Measurements from ENCODE around the gene CBY1.

GRCh38 chr22:38655519-38656255 lies 751 bp upstream of the CBY1 start:
- TF ChIP-seq, protein P1, sequence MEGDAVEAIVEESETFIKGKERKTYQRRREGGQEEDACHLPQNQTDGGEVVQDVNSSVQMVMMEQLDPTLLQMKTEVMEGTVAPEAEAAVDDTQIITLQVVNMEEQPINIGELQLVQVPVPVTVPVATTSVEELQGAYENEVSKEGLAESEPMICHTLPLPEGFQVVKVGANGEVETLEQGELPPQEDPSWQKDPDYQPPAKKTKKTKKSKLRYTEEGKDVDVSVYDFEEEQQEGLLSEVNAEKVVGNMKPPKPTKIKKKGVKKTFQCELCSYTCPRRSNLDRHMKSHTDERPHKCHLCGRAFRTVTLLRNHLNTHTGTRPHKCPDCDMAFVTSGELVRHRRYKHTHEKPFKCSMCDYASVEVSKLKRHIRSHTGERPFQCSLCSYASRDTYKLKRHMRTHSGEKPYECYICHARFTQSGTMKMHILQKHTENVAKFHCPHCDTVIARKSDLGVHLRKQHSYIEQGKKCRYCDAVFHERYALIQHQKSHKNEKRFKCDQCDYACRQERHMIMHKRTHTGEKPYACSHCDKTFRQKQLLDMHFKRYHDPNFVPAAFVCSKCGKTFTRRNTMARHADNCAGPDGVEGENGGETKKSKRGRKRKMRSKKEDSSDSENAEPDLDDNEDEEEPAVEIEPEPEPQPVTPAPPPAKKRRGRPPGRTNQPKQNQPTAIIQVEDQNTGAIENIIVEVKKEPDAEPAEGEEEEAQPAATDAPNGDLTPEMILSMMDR (conservative IDR thresholded peaks at IDR 0.05; ENCODE audit: low read depth, low read length): no peak
- TF ChIP-seq EZH2 (IDR thresholded peaks at IDR 0.05; ENCODE audit: low read length, unreplicated experiment): no peak
- no peak for TF ChIP-seq EZH2phosphoT487 (IDR thresholded peaks at IDR 0.05; ENCODE audit: borderline replicate concordance, low read length)

Measured in PC-3 (cell line).